HCEC 1CT (cell line): ENCODE results near the gene MAG.
A peak's percentile ranks its signal among the peaks of the same experiment; 100 is the strongest.

Experiments
- DNase-seq: peaks from one replicate; pipeline ENCODE4 v3.0.0-alpha.2; 2017

MAG gene

DNA sequence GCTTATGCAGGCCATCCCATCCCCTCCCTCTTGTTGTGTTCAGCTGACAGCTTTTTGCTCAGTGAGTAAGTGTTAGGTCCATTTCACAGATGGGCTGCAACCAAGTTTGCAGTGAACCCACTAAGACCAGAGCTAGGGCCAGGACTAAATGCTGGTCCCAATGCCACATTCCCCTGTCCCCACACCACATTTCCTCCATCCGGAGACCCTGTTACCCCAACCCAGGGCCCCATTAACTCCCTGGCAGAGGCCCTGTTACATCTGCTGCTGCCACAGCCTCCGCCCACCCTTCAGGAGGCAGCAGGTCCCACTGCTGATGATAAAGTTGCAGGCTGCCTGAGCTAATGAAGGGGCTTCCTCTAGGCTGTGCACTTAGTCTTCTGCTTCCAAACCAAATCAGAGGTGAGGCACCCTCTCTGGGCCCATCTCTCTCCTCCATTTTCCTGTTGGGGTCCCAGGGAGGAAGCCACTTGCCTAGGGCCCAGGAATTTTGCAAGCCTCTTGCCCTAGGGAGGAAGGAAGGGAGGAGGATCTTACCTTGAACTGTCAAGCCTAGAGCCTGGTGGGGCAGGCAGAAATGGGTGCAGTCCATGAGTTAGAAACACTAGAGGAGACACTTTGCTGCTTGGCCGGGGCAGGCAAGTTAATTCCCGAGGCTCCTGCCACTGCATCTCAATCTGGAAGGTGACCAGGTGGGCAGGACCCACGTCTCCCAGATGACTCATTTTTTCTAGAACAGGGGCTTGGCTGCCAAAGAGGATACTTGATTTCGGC, 26.6 kb upstream of the MAG start:
- no peak for DNase-seq

DNA sequence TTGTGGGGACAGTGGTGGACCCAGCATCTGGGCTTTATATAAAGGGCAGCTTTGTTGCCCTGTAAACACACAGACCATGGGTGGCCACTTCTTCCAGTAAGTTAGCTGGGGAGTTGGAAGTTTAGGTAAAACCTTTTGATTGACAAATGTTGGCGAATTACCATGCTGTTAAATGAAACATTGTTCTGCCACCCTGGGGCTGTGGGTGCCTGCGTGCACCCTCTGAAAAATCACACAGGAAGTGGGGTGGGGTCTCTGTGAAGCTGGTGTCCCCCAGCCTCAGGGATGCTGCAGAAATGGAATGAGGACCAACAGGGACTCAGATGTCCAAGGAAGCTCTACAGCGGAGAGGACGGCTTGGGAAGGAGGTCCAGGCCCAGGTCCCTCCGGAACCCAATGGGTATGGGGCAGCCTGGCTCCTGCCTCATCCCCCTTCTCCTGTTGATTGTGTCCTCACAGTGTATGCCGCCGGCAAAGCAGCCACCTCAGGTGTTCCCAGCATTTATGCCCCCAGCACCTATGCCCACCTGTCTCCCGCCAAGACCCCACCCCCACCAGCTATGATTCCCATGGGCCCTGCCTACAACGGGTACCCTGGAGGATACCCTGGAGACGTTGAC, 26.0 kb upstream of the MAG start:
- DNase-seq, result no peak

DNA sequence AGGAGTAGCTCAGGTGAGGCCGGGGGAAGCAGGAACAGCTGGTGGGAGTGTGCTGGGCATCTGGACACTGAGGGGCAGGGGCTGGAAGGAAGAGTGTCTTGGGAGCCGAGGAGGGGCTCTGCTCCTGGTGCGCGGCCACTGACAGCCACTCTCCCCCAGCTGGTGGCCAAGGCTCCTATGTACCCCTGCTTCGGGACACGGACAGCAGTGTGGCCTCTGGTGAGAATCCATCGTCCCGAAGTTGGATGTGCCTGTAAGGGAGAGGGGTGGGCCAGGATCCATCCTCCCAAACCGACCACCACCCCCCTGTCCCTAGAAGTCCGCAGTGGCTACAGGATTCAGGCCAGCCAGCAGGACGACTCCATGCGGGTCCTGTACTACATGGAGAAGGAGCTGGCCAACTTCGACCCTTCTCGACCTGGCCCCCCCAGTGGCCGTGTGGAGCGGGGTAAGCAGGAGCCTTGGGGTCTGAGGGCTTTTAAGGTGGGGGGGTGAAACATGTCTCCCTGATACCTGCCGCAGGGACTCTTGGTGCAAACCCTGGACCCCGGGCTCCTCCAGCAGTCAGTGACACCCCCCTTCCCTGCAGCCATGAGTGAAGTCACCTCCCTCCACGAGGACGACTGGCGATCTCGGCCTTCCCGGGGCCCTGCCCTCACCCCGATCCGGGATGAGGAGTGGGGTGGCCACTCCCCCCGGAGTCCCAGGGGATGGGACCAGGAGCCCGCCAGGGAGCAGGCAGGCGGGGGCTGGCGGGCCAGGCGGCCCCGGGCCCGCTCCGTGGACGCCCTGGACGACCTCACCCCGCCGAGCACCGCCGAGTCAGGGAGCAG, 25.2 kb upstream of the MAG start:
- no peak for DNase-seq

DNA sequence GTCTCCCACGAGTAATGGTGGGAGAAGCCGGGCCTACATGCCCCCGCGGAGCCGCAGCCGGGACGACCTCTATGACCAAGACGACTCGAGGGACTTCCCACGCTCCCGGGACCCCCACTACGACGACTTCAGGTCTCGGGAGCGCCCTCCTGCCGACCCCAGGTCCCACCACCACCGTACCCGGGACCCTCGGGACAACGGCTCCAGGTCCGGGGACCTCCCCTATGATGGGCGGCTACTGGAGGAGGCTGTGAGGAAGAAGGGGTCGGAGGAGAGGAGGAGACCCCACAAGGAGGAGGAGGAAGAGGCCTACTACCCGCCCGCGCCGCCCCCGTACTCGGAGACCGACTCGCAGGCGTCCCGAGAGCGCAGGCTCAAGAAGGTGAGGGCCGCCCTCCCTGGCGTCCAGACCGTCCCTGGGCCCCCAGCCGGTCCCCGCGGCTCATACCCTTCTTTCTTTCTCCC, 24.6 kb upstream of the MAG start:
- peak; percentile 30 for DNase-seq

DNA sequence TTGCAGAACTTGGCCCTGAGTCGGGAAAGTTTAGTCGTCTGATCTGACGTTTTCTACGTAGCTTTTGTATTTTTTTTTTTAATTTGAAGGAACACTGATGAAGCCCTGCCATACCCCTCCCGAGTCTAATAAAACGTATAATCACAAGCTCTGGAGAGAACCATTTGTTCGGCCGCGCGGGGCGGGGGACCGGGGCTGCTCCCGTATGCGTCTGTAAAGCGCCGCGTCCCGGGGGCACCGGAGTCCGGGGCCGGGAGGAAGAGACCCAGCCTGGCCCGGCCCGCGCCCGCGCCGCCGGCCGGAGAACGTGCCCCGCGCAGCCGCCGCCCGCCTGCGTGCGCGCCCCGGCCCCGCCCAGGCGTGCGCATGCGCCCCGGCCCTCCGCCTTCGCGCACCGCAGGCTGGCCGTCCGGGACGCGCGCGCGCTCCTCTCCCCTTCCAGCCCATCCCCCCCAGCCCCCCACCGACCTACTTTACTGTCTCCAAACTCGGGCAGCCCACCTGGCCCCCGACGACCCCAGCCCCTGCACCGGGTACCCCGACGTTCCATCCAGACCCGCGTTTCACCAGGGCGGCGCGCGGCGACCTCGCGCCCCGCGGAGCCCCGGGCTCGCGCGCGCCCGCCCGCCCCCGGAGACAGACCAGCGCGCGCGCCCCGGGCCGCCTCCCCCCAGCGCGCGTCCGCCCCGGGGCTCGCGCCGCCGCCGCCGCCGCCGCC, 24.0 kb upstream of the MAG start:
- DNase-seq, result peak; percentile 70

DNA sequence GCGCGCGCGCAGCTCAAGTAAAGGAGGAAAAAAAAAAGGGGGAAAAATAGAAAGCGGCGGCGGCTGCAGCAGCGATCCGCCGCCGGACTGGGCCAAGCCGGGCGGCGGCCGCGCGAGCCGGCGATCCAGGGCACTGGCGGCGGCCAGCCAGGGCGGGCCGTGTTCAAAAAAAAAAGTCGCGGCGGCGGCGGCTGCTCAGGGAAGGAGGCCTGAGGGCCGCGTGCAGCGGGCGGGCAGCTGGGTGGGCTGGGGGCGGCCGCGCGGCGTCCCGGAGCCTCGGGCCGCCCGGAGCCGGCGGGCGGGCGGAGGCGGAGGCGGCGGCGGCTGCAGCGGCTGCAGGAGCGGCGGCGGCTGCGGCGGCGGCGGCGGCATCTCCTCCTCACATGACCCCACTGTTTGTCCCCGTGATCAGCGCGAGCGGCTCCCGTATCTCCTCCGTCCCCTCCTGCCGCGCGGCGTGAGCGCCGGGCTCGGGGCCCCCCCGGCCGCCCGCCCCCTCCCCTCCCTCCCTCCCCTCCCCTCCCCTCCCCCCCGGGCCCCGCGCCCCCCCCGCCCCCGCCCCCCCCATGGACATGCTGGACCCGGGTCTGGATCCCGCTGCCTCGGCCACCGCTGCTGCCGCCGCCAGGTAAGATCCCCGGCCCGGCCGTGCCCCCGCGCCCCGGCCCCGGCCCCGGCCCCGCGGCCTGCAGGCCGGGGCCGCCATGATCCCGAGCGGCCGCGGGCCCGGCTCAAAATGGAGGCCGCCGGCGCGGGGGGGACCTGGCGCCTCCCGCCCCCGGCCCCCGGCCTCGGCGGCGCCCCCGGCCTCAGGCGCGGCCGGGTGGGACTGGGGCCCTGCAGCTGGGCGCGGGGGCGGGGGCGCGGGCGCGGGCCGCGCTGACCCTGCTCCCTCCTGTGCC, 23.2 kb upstream of the MAG start, which contains the start of gene USF2:
TSS of gene USF2 (plus strand) at position 427 of the 902 bp plus-strand sequence. CDS start at position 567, 140 bp downstream.
- peak; percentile 61 for DNase-seq

DNA sequence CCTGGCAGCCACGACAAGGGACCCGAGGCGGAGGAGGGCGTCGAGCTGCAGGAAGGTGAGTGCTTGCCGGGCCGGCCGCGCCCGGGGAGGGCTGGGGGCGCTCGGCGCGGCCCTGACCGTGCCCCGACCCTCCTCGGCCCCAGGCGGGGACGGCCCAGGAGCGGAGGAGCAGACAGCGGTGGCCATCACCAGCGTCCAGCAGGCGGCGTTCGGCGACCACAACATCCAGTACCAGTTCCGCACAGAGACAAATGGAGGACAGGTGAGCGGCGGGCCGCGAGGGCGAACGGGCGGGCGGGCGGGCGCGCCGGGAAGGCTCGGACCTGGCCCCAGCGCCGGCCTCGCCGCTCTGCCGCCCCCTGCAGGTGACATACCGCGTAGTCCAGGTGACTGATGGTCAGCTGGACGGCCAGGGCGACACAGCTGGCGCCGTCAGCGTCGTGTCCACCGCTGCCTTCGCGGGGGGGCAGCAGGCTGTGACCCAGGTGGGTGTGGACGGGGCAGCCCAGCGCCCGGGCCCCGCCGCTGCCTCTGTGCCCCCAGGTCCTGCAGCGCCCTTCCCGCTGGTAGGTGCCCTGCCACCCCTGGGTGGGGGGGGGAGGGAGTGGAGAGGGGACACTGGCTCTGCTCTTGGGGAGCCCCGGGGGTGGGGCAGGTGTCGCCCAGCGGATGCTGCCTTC, 22.4 kb upstream of the MAG start:
- DNase-seq, result peak; percentile 75

DNA sequence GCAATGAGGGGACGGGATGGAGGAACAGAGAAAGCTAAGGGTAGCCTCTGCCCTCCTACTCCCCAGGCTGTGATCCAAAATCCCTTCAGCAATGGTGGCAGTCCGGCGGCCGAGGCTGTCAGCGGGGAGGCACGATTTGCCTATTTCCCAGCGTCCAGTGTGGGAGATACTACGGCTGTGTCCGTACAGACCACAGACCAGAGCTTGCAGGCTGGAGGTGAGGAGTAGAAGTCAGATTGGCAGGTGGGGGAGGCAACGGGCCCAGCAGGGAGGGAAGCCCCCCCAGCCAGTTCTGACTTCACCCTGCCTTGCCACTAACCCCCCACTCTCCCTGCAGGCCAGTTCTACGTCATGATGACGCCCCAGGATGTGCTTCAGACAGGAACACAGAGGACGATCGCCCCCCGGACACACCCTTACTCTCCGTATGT, 21.6 kb upstream of the MAG start:
- DNase-seq, result no peak

DNA sequence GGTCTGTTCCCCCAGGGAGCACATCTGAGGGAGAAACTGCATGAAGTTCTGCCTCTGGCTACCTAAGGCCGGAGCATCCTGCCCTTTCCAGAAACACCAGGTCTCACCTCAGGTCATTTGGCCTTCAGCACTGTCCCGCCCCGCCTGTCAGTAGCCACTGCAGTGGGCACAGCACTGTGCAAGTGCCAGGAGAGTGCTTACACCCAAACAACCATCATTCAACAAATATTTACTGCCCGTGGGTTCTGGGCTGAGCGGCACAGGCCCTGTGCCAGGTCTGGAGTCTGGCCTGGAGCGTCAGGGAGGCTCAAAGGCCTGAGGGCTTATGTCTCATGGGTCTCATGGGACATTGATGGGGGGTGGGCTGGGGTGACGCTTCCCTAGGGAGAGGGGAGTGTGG, 20.4 kb upstream of the MAG start:
- no peak for DNase-seq

DNA sequence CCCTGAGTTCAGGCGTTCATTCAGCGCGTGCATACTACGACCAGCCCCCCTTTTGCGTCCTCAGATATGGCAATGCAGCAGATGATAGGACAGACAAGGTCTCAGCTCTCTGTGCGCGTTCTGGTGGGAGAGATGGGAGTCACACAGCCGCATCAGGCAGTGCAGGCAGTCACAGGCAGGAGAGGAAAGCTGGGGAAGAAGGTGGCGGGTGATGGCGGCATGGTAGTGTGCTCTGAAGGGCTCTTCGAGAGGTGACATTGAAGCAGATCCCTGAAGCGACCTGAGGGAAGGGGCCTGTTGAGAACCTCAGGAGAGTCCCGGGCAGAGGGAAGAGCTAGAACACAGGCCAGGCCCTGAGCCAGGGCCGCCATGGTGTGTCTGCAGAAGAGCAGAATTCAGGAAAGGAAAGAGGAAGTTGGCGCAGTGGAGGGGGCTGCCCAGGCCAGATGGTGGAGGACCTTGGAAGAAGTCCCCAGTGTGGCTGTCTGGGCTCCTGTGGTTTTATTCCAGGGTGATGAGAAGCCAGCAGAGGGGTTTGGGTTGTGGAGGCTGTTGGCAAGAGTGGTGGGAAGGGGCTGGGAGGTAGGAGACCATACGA, 19.7 kb upstream of the MAG start:
- DNase-seq, result no peak

DNA sequence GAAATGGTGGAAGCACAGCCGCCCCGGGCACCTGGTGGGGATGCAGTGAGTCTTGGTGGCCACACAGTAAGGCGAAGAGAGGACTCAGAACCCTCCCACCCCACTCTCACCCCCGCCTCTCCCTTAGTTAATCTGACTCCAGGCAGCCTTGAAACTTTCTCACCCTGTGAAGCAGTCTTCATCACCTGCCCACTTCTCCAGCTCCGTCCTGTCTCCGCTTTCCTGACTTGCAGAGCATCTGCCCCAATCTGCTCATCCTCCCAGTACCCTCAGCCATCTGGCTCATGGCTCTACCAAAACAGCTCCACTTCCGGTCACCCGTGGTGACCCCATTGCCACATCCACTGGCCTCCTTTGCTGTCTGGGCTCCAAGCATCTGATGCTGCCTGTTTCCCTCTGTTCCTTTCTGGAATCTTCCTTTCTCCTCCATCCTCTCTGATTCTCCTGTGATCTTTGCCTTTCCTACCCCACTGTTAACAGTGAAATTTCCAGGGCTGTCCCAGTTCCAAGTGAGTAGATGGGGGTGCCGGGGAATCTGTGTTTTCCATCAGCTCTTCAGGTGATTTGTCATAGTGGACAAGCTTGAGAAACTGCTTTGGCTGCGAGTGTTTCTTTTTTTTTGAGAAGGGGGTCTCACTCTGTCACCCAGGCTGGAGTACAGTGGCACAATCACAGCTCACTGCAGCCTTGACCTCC, 18.9 kb upstream of the MAG start:
- DNase-seq, result no peak

DNA sequence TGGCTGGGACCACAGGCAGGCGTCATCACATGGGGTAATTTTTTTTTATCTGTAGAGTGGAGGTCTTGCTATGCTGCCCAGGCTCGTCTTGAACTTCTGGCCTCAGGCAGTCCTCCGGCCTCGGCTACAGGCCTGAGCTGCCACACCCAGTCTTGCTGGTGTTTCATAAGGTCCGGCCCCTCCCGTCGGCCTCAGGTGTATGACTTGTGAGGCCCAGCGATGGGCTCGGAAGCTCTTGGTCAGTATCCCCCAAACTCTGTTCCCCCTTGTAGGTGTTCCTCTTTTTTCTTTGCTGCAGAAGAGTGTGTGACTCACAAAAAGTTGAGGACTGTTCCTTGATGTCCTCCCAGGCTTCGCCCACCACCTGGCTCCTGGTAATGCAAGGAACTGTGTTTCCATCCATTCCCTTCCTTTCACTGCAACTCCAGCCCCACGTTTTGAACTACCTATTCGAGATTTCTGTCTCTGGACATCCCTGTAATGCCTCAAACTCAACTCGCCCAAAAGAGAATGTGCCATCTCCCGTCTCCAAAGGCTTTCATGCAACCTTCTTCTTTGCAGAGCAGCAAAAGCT, 18.2 kb upstream of the MAG start:
- no peak for DNase-seq

DNA sequence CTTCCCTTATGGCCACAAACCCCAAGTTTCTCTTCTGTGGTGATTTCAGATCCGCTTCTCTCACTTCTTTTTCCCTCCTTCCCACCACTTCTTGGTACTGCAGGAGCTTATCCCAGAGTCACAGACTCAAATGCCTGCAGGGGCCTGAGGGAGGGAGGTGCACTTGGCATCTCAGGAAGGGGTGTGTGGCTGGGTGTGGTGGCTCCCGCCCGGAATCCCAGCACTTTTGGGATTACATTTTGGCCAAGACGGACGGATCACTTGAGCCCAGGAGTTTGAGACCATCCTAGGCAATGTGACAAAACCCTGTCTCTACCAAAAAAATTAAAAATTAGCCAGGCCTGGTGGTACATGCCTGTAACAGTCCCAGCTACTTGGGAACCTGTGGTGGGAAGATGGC, 17.6 kb upstream of the MAG start:
- no peak for DNase-seq

DNA sequence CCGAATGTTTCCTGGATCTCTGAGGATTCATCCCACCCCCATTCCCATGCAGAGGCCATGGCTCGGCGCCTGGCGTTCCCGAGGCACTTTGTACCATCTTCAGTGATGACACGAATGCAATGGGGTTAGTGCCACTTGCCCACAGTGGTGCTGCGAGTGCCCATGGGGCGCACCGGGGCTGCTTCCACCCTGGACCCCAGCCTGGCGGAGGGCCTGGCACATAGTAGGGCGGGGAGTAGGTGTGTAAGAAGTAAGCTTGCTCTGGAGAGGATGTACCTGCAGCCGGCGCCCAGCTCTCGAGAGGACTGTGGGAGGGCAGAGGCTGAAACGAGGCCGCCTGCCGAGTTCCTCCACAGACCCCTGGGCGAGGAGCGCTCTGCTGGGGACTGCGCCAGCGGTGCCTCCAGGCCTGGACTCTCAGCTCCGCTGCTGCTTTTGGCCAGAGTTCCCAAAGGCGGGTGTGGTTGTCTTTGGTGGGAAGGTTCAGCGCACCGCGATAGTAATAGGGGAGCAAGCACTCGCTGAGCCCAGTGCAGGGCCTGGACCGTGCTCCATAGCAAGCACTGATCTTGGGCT, 15.2 kb upstream of the MAG start:
- no peak for DNase-seq

DNA sequence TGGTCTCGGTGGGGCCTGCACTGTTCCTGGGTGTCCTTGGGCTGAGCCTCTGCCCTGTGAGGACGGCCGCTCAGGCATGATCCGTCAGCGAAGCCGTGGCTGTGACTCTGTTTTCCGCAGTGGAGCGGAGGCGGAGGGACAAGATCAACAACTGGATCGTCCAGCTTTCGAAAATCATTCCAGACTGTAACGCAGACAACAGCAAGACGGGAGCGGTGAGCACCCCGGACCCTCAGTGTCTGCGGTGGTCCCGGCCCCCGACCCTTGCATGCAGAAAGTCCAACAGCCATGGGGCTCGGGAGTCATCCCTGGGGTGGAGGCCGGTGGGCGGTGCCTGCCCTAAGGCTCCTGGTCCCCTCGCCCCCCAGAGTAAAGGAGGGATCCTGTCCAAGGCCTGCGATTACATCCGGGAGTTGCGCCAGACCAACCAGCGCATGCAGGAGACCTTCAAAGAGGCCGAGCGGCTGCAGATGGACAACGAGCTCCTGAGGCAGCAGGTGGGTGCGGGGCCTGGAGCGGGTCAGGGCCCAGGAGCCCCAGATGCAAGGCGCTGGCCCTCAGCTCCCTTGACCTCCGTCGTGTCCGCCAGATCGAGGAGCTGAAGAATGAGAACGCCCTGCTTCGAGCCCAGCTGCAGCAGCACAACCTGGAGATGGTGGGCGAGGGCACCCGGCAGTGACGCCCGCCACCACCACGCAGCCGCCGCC, 13.2 kb upstream of the MAG start:
- no peak for DNase-seq

DNA sequence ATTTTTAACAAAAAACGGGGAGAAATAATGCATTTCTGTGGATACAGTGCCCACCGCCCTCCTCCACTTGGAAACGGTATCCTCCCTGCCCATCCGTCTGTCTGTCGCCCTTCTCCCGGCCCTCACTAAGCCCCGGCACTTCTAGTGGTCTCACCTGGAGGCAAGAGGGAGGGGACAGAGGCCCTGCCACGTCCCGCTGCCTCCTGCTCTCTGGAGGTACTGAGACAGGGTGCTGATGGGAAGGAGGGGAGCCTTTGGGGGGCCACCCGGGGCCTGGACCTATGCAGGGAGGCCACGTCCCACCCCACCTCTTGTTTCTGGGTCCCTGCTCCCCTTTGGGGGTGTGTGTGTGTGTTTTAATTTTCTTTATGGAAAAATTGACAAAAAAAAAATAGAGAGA, 12.6 kb upstream of the MAG start:
- DNase-seq, result no peak

DNA sequence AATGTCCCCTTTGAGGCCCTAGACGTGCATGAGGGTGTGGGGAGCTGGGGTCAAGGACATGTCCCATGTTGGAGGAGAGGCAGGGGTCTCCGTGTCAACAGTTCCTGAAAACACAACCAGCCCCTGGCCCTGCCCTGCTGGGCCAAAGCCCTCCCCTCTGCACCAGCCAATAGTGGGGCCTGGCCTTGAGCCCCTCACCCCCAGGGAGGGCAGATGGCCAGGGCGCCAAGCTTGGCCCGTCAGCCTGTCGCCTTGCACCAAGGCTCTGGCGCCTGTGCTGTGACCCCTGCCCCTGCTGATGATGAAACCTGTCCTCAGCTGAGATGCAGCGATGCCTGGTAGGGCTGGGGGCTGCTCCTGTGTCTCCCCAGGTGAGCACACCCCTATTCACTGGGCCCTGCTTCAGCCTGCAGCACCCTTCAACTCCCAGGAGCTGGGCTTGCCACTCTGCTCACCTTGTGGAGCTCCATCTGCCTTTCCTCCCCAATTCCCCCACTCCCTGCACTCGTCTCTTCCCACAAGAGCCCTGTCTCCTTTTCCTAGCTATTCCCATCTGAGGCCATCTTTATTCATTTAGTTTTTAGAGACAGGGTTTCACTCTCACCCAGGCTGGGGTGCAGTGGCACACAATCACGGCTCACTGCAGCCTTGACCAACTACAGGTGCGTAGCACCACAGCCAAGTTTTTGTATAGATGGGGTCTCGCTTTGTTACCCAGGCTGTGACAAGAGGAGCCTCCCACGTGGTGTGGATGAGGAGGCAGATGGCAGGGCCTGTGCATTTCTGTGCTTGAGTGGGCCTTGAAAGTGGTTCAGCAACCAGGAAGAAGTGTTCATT, 11.8 kb upstream of the MAG start:
- DNase-seq, result no peak

DNA sequence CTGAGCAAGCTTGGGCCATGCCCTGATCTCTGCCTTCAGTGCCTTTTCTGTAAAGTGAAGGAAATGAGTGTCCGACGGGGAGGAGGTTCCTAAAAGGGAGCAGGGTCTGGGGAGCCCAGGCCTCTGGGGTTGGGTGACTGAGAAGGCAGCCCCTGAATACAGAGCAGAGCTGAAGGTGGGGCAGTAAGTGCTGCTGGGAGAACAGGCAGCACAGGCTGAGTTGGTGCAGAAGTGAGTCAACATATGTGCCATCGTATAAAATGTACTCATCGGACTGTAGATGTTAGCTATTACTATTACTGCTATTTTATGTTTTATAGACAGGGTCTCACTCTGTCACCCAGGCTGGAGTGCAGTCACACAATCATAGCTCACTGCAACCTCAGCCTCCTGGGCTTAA, 10.7 kb upstream of the MAG start:
- DNase-seq, result no peak
